Measurements from ENCODE around the gene MYO5A. TPM values are rescaled to one million over a fixed set of nuclear protein-coding genes. Genes with fewer than 3 reads are reported as not detected.

Gene MYO5A
- total and polyA plus RNA-seq, 3 experiments from 2014 or later: 15.8 to 37.3 (median 31.0) TPM

- no peaks in the 10 kb centered on the region for H3K9me3 Mint-ChIP-seq
- Histone ChIP-seq H3K36me3 (ENCODE audit: insufficient read depth, low read length) (no peaks in the 10 kb centered on the region), H3K4me3 (ENCODE audit: low read length) (no peak overlapping the region), H3K27ac (ENCODE audit: low read depth, low read length) (no peak overlapping the region), H3K4me1 (ENCODE audit: insufficient read depth, low read length) (no peaks in the 10 kb centered on the region), H3K9me3 (ENCODE audit: low read length) (no peaks in the 10 kb centered on the region), H3K27me3 (ENCODE audit: insufficient read depth, low read length, poor library complexity, severe bottlenecking) (no peaks in the 10 kb centered on the region)
- no peak overlapping the region for H3K4me3 Mint-ChIP-seq
- no peaks in the 10 kb centered on the region for H3K27me3 Mint-ChIP-seq
- no peak for DNase-seq
- no peaks in the 10 kb centered on the region for H3K36me3 Mint-ChIP-seq
- CTCF ChIA-PET: no interaction called here
- POLR2A ChIA-PET: no interaction called here
- peak overlapping the region in 1 of 8 donors; percentile 41 for H3K27ac Mint-ChIP-seq
- peaks cover 37 to 59% (median 56%) of the 10 kb centered on the region in 3 donors for H3K4me1 Mint-ChIP-seq
Measured at GRCh38 chr15:52511084-52511483, 17.6 kb downstream of the MYO5A start.

- H3K4me1 Mint-ChIP-seq: peaks cover 44 to 66% (median 65%) of the 10 kb centered on the region in 3 donors
- H3K4me3 Mint-ChIP-seq: no peak overlapping the region
- Histone ChIP-seq H3K36me3 (ENCODE audit: insufficient read depth, low read length) (no peaks in the 10 kb centered on the region), H3K4me1 (ENCODE audit: insufficient read depth, low read length) (no peaks in the 10 kb centered on the region), H3K4me3 (ENCODE audit: low read length) (no peak overlapping the region), H3K27me3 (ENCODE audit: insufficient read depth, low read length, poor library complexity, severe bottlenecking) (no peaks in the 10 kb centered on the region), H3K27ac (ENCODE audit: low read depth, low read length) (no peak overlapping the region), H3K9me3 (ENCODE audit: low read length) (no peaks in the 10 kb centered on the region)
- ChIA-PET POLR2A (no interaction called here), CTCF (interaction anchor here (1.2 kb wide), 1 partner anchor 13 kb away, joined by 3 read pairs; no protein-coding TSS in a partner anchor)
- no peaks in the 10 kb centered on the region for H3K27me3 Mint-ChIP-seq
- DNase-seq: no peak
- H3K36me3 Mint-ChIP-seq: peaks cover 0 to 3% (median 0%) of the 10 kb centered on the region in 3 donors
- H3K9me3 Mint-ChIP-seq: no peaks in the 10 kb centered on the region
- H3K27ac Mint-ChIP-seq: peak overlapping the region in 3 of 8 donors; percentile 14 to 52 (median 45)
Measured at GRCh38 chr15:52509500-52510245, 19.0 kb downstream of the MYO5A start.

- no peaks in the 10 kb centered on the region for H3K9me3 ChIP-seq (ENCODE audit: low read length)
- Mint-ChIP-seq H3K27me3 (no peaks in the 10 kb centered on the region), H3K4me1 (peaks cover 56 to 79% (median 76%) of the 10 kb centered on the region in 3 donors), H3K36me3 (peaks cover 0 to 3% (median 1%) of the 10 kb centered on the region in 3 donors), H3K27ac (peak overlapping the region in 1 of 8 donors; percentile 26), H3K9me3 (no peaks in the 10 kb centered on the region), H3K4me3 (no peak overlapping the region)
- CTCF ChIA-PET: interaction anchor here (0.7 kb wide), 1 partner anchor 40 kb away, joined by 3 read pairs; no protein-coding TSS in a partner anchor
- no peak for DNase-seq
- H3K27ac ChIP-seq (ENCODE audit: low read depth, low read length): no peak overlapping the region
- no peaks in the 10 kb centered on the region for H3K27me3 ChIP-seq (ENCODE audit: insufficient read depth, low read length, poor library complexity, severe bottlenecking)
- H3K4me3 ChIP-seq (ENCODE audit: low read length): no peak overlapping the region
- no peaks in the 10 kb centered on the region for H3K36me3 ChIP-seq (ENCODE audit: insufficient read depth, low read length)
- peaks cover 11% of the 10 kb centered on the region for H3K4me1 ChIP-seq (ENCODE audit: insufficient read depth, low read length)
- POLR2A ChIA-PET: no interaction called here
Measured at GRCh38 chr15:52506549-52506948, 22.1 kb downstream of the MYO5A start.

GRCh38 chr15:52505151-52505550, 23.5 kb downstream of the MYO5A start:
- Mint-ChIP-seq H3K27me3 (no peaks in the 10 kb centered on the region), H3K4me1 (peaks cover 43 to 65% (median 62%) of the 10 kb centered on the region in 3 donors), H3K9me3 (no peaks in the 10 kb centered on the region), H3K4me3 (no peak overlapping the region), H3K36me3 (peaks cover 0 to 5% (median 1%) of the 10 kb centered on the region in 3 donors), H3K27ac (peak overlapping the region in 1 of 8 donors; percentile 0)
- H3K27ac ChIP-seq (ENCODE audit: low read depth, low read length): no peak overlapping the region
- no peak for DNase-seq
- H3K36me3 ChIP-seq (ENCODE audit: insufficient read depth, low read length): no peaks in the 10 kb centered on the region
- no peaks in the 10 kb centered on the region for H3K9me3 ChIP-seq (ENCODE audit: low read length)
- H3K4me1 ChIP-seq (ENCODE audit: insufficient read depth, low read length): peaks cover 11% of the 10 kb centered on the region
- POLR2A ChIA-PET: no interaction called here
- H3K4me3 ChIP-seq (ENCODE audit: low read length): no peak overlapping the region
- H3K27me3 ChIP-seq (ENCODE audit: insufficient read depth, low read length, poor library complexity, severe bottlenecking): no peaks in the 10 kb centered on the region
- CTCF ChIA-PET: interaction anchor here (0.9 kb wide), 1 partner anchor 8 kb away, joined by 4 read pairs; no protein-coding TSS in a partner anchor

GRCh38 chr15:52503788-52504496, 24.7 kb downstream of the MYO5A start:
- H3K27me3 ChIP-seq (ENCODE audit: insufficient read depth, low read length, poor library complexity, severe bottlenecking): no peaks in the 10 kb centered on the region
- H3K4me3 ChIP-seq (ENCODE audit: low read length): no peak overlapping the region
- DNase-seq: no peak
- peaks cover 11% of the 10 kb centered on the region for H3K4me1 ChIP-seq (ENCODE audit: insufficient read depth, low read length)
- H3K27ac ChIP-seq (ENCODE audit: low read depth, low read length): no peak overlapping the region
- CTCF ChIA-PET: interaction anchor here (0.9 kb wide), 1 partner anchor 9 kb away, joined by 4 read pairs; no protein-coding TSS in a partner anchor
- POLR2A ChIA-PET: no interaction called here
- H3K9me3 ChIP-seq (ENCODE audit: low read length): no peaks in the 10 kb centered on the region
- H3K4me3 Mint-ChIP-seq: peak overlapping the region in 4 of 7 donors; percentile 20 to 61 (median 44)
- H3K9me3 Mint-ChIP-seq: no peaks in the 10 kb centered on the region
- H3K36me3 Mint-ChIP-seq: peaks cover 0 to 6% (median 1%) of the 10 kb centered on the region in 3 donors
- H3K27me3 Mint-ChIP-seq: no peaks in the 10 kb centered on the region
- no peaks in the 10 kb centered on the region for H3K36me3 ChIP-seq (ENCODE audit: insufficient read depth, low read length)
- peaks cover 41 to 65% (median 59%) of the 10 kb centered on the region in 3 donors for H3K4me1 Mint-ChIP-seq
- peak overlapping the region in 4 of 8 donors; percentile 3 to 83 (median 45) for H3K27ac Mint-ChIP-seq

- Mint-ChIP-seq H3K4me1 (peaks cover 37 to 61% (median 55%) of the 10 kb centered on the region in 3 donors), H3K9me3 (no peaks in the 10 kb centered on the region), H3K27me3 (no peaks in the 10 kb centered on the region), H3K27ac (peak overlapping the region in 3 of 8 donors; percentile 38 to 92 (median 52)), H3K36me3 (peaks cover 0 to 7% (median 1%) of the 10 kb centered on the region in 3 donors), H3K4me3 (no peak overlapping the region)
- no peak for DNase-seq
- Histone ChIP-seq H3K27ac (ENCODE audit: low read depth, low read length) (no peak overlapping the region), H3K36me3 (ENCODE audit: insufficient read depth, low read length) (no peaks in the 10 kb centered on the region), H3K9me3 (ENCODE audit: low read length) (no peaks in the 10 kb centered on the region), H3K4me1 (ENCODE audit: insufficient read depth, low read length) (peaks cover 11% of the 10 kb centered on the region), H3K27me3 (ENCODE audit: insufficient read depth, low read length, poor library complexity, severe bottlenecking) (no peaks in the 10 kb centered on the region), H3K4me3 (ENCODE audit: low read length) (no peak overlapping the region)
- CTCF ChIA-PET: no interaction called here
- POLR2A ChIA-PET: no interaction called here
Measured at GRCh38 chr15:52502608-52503007, 26.1 kb downstream of the MYO5A start.

GRCh38 chr15:52499506-52499905, 29.2 kb downstream of the MYO5A start:
- H3K36me3 Mint-ChIP-seq: peaks cover 0 to 4% (median 1%) of the 10 kb centered on the region in 3 donors
- peak overlapping the region in 2 of 8 donors; percentile 30 to 43 for H3K27ac Mint-ChIP-seq
- H3K9me3 Mint-ChIP-seq: no peaks in the 10 kb centered on the region
- ChIA-PET CTCF (no interaction called here), POLR2A (no interaction called here)
- H3K4me3 Mint-ChIP-seq: no peak overlapping the region
- no peaks in the 10 kb centered on the region for H3K9me3 ChIP-seq (ENCODE audit: low read length)
- no peaks in the 10 kb centered on the region for H3K27me3 Mint-ChIP-seq
- H3K4me3 ChIP-seq (ENCODE audit: low read length): no peak overlapping the region
- peaks cover 10% of the 10 kb centered on the region for H3K4me1 ChIP-seq (ENCODE audit: insufficient read depth, low read length)
- no peaks in the 10 kb centered on the region for H3K36me3 ChIP-seq (ENCODE audit: insufficient read depth, low read length)
- H3K4me1 Mint-ChIP-seq: peaks cover 37 to 59% (median 59%) of the 10 kb centered on the region in 3 donors
- H3K27ac ChIP-seq (ENCODE audit: low read depth, low read length): no peak overlapping the region
- no peaks in the 10 kb centered on the region for H3K27me3 ChIP-seq (ENCODE audit: insufficient read depth, low read length, poor library complexity, severe bottlenecking)
- DNase-seq: no peak

- H3K4me3 Mint-ChIP-seq: no peak overlapping the region
- H3K36me3 ChIP-seq (ENCODE audit: insufficient read depth, low read length): no peaks in the 10 kb centered on the region
- no peak overlapping the region for H3K4me3 ChIP-seq (ENCODE audit: low read length)
- H3K4me1 ChIP-seq (ENCODE audit: insufficient read depth, low read length): peaks cover 2% of the 10 kb centered on the region
- no peaks in the 10 kb centered on the region for H3K9me3 Mint-ChIP-seq
- DNase-seq: no peak
- H3K27me3 Mint-ChIP-seq: no peaks in the 10 kb centered on the region
- peaks cover 0 to 4% (median 1%) of the 10 kb centered on the region in 3 donors for H3K36me3 Mint-ChIP-seq
- H3K9me3 ChIP-seq (ENCODE audit: low read length): no peaks in the 10 kb centered on the region
- peak overlapping the region in 2 of 8 donors; percentile 3 to 9 for H3K27ac Mint-ChIP-seq
- no peaks in the 10 kb centered on the region for H3K27me3 ChIP-seq (ENCODE audit: insufficient read depth, low read length, poor library complexity, severe bottlenecking)
- H3K27ac ChIP-seq (ENCODE audit: low read depth, low read length): no peak overlapping the region
- POLR2A ChIA-PET: no interaction called here
- CTCF ChIA-PET: no interaction called here
- H3K4me1 Mint-ChIP-seq: peaks cover 33 to 57% (median 56%) of the 10 kb centered on the region in 3 donors
Measured at GRCh38 chr15:52498706-52499105, 30.0 kb downstream of the MYO5A start.
